Stimulated activated CD8-positive, alpha-beta memory T cell treated with anti-CD3 and anti-CD28 coated beads, Interleukin-15, amount 100 ng/mL, for 1 hour (primary cell): ENCODE data around the gene KIF13A.
"Not testable (repeated sequence)": the region's sequence is repeated elsewhere in the genome, so short reads cannot be mapped to it uniquely, and the experiment has no call there.

Experiments used
- DNase-seq: peaks from one replicate; pipeline ENCODE4 v3.0.0-alpha.2; 2020; ENCODE audit warnings: low read depth

KIF13A gene

DNA sequence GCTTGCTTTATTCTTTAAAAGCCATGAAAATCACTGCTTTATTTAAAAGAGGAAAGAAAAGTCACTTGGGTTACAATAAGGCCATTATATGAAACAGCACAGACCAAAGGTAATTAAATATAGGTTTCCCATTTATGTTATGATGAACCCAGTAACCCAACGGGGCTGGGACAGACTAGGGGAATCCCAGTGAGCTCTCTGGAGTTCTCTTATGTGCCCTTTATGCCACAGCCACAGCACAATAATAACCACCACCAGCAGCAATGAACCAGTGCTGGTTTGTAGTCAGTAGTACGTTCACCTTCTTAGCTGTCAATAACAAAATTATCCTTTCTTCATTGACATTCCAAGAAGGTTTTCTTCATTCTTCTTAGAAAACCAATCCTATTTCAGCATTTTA lies 87.4 kb downstream of the KIF13A start:
- no peak for DNase-seq

DNA sequence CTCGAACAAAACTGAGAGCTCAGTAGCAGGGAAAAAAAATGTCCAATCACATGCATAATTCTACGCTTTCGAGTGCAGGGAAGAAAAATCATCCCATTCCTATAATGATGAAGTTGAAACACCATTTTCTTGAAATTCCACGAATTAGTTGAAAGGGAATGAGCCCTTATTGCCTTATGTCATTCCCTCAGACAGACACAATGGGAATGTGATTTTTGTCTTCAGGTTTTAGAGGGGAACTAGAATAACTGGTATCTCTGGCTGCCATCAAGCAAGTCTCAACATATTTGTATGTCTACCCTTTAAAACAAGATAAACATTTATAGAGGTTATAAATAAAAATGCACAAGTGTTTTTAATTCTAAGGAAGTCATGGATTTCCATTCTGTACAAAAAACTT lies 87.9 kb downstream of the KIF13A start:
- DNase-seq, result no peak

DNA sequence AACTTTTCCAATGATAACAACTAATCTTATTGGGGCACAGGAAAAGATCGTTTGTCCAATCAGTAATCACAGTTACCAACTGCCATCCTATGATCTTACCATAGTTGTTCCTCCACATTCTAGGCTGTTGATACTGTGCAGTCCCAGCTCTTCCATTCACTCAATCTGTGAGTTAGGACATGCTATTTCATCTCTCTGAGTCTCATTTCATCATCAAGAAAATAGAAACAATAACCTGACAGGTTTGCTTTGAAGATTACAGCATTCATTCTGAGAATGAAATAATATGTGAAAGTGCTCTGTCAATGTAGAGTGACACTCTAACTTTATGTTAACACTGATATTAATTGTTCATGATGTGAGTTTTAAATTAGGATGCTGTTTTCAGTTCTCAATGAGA lies 89.8 kb downstream of the KIF13A start:
- DNase-seq, result no peak

- DNase-seq, result no peak
Observed at GRCh38 chr6:17894905-17895304, 92.5 kb downstream of the KIF13A start.

DNA sequence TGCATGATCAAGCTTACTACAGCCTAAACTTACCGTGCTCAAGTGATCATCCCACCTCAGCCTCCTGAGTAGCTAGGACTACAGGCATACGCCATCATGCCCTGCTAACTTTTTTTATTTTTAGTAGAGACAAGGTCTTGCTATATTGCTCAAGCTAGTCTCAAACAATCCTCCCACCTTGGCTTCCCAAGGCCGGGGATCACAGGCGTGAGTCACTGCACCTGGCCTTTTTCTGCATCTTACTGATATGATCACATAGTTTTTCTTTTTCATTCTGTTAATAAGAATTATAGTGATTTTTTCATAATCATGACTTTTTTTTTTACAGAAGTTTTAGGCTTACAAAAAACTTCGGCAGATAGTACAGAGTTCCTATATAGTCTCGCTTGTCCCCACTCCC lies 93.2 kb downstream of the KIF13A start:
- no peak for DNase-seq

- DNase-seq, result no peak
Observed at GRCh38 chr6:17892097-17892686, 95.2 kb downstream of the KIF13A start.

DNA sequence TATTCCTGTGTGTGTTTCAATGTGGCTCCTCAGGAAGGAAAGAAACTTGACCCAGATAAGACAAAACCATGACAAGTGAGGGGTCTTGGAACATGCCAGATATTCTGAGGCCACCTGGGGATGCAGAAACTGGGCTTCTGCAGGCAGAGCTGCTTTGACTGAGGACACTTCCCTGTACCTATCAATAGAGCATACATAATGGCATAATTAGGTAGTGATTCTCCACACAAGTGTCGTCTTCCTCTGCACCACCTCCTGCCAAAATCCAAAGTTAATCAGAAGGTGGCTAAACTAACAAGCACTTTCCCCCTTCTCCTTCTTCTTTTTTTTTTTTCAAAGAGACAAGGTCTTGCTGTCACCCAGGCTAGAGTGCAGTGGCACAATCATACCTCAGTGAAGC lies 97.1 kb downstream of the KIF13A start:
- DNase-seq, result no peak

- DNase-seq, result not testable (repeated sequence)
Observed at GRCh38 chr6:17889777-17890176, 97.7 kb downstream of the KIF13A start.

GRCh38 chr6:17886891-17887290 lies 100.5 kb downstream of the KIF13A start:
- DNase-seq, result no peak

- no peak for DNase-seq
Observed at GRCh38 chr6:17885889-17886576, 101.4 kb downstream of the KIF13A start.

DNA sequence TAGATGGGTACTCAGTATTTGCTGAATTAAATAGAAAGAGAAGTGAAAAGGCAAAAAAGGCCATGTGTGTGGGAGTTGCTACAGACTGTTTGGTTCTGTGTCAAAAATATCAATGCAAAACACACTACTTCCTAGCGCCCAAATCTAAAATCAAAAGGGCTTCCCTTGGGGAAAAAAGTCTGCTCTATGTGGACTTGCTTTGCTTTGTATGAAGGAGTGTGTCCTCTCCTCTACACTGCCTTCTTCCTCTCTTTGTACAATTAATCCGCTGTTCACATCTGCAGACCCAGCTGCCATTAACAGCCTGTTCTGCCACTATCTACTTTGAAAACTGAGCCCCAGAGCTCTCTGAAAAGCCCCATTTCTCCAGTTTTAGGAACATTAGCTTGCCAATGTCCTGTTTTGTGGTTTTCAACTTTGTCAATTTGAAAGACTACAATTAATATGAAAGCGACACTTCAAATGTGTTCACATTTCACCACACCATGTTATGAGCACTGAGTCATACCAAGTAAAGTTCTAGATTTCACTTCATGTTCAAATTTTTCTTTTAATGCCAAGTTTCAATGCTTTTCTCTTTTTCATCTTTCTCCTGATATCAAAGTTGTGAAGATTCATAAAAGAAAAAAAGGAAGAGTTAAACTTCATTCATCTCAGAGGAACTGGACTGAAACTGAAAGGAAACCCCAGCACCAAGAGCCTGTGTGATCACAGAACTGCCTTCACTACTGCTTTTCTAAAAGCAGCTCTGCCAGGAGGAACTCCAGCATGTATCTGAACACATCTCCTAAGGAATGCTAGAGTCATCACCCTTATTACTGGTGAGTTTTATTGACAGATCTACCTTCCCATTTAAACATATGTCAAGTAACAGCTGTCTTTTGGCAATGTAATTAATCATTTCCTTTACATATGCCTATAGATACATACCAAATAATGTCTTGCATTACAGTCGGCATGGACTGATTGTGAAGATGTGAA lies 102.6 kb downstream of the KIF13A start:
- no peak for DNase-seq

- DNase-seq, result no peak
Observed at GRCh38 chr6:17883665-17884497, 103.6 kb downstream of the KIF13A start.

DNA sequence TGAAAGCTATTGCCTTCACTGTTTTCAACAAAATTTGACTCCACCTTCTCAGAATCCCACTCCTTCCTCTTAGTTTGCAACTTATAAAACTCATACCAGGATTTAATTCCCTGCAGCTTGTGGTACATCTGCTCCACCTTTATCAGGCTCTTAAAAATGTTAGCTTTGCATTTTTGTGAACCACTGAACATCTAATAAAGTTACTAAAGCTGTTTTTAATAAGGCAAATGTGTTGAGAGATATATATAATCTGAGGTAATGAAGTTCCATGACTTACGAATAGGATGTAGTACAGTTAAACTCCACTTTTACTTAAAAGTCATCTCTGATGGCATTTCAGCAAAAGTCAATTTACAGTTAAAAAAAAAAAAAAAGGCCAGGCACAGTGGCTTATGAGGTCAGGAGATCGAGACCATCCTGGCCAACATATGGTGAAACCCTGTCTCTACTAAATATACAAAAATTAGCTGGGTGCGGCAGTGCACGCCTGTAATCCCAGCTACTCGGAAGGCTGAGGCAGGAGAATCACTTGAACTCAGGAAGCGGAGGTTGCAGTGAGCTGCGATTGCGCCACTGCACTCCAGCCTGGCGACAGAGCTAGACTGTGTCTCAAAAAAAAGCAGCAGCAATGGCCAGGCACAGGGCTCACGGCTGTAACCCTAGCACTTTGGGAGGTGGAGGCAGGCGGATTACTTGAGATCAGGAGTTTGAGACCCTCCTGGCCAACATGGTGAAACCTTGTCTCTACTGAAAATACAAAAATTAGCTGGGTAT lies 106.2 kb downstream of the KIF13A start:
- no peak for DNase-seq

DNA sequence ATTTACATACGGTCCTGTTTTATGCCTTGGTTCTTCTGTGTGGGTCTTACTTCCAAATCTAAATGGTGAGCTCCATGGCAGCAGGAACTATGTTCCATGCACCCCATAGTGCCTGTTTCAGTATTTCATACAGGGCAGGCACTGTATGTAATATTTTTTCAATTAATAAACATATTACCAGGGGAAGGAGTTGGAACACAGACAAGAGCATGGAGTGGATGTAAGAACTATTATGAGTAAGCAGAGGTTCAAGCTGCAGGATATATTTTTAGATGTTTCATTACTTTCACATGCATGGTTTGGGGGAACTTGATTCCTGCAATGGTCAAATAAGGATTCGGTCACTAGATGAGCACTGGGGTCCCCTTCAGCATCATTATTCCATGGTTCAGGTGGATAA lies 108.3 kb downstream of the KIF13A start:
- no peak for DNase-seq

- DNase-seq, result no peak
Observed at GRCh38 chr6:17878734-17879133, 108.7 kb downstream of the KIF13A start.

DNA sequence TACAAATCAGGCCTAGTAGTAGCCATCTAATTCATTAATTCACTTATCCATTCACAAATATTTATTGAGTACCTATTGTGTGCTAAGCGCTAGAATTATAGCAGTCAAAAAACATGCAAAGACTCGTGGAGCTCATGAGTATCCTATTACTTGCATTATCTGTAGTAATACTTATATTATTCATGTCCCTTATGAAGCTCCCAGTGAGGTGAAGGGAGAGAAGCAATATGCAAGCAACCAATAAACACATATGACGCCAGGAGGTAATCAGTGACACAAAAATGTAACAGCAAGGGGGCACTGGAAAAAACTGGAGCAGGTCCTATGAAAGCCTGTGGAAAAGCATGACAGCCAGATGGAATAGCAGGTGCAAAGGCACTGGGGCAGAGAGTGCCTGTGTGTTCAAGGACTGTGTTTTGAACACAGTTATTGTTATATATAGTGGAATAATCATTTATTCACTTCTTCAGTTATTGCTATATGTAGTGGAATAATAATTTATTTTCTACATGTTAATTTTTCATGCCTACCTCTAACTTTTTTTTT lies 109.5 kb downstream of the KIF13A start:
- DNase-seq, result no peak

GRCh38 chr6:17877196-17877894 lies 110.1 kb downstream of the KIF13A start:
- DNase-seq, result no peak

DNA sequence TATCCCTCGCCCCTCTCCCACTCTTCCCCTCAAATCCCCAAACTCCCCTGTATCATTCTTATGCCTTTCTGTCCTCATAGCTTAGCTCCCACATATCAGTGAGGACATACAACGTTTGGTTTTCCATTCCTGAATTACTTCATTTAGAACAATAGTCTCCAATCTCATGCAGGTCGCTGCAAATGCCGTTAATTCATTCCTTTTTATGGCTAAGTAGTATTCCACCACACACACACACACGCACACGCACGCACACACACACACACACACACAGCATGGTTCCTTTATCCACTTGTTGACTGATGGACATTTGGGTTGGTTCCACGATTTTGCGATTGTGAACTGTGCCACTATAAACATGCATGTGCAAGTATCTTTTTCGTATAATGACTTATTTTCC lies 112.7 kb downstream of the KIF13A start:
- DNase-seq, result no peak

GRCh38 chr6:17872908-17873307 lies 114.5 kb downstream of the KIF13A start:
- DNase-seq, result no peak

DNA sequence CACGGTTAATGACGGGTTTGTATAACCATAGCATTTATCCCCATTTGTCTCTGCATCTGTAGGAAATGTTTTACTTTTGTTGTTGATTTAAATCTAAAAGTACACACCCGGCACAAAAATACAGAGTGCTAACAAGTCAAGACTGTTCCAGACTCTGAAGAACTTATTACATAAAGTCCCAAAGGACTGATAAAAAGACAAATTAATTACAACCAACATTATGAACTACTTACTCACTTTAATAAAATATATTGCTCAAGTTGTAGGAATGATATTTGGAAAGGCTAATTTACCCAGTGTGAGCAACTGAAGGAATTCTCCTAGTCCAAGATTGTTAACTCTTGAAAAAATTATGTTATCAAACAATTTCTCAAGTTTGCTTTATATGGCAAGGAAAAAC lies 115.6 kb downstream of the KIF13A start:
- no peak for DNase-seq
